Measurements from ENCODE around the gene MYL5. TPM values are rescaled to one million over a fixed set of nuclear protein-coding genes. Genes with fewer than 3 reads are reported as not detected.

Gene MYL5
- total and polyA plus RNA-seq, 3 donors from 2014 or later: 33.9 to 45.0 (median 34.2) TPM

DNA sequence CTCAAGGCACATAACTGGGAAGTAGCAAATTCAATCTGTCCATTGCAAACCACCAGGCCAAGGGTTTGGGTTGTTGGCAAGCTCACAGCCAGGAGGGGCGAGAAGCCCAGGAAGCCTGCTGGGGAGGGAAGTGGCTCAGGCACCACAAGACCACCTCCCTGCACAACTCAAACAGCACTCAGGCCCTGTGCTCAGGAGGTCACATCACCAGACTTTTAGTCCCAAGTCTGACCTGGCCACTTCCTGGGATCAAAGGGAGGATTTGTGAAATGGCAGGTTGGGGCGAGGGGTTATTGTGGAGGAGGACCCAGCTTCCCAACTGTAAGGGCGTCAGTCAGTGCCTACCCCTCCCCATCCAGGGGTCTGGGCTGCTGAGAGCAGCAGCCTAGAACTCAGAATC lies 2.6 kb upstream of the MYL5 start:
- peaks cover 21% of the 10 kb centered on the region for H3K4me1 ChIP-seq
- no peaks in the 10 kb centered on the region for H3K27me3 ChIP-seq
- H3K4me3 ChIP-seq: no peak overlapping the region
- no peak overlapping the region for H3K27ac ChIP-seq
- intact Hi-C loops (cut with DNase I; ENCODE audit: low total_unique reads): no loop called here
- H3K9me3 ChIP-seq: no peaks in the 10 kb centered on the region
- no peak for DNase-seq
- no peaks in the 10 kb centered on the region for H3K36me3 ChIP-seq (ENCODE audit: low read depth, missing control alignments)
- TF ChIP-seq POLR2A (IDR thresholded peaks at IDR 0.05): no peak
- TF ChIP-seq, protein P1, sequence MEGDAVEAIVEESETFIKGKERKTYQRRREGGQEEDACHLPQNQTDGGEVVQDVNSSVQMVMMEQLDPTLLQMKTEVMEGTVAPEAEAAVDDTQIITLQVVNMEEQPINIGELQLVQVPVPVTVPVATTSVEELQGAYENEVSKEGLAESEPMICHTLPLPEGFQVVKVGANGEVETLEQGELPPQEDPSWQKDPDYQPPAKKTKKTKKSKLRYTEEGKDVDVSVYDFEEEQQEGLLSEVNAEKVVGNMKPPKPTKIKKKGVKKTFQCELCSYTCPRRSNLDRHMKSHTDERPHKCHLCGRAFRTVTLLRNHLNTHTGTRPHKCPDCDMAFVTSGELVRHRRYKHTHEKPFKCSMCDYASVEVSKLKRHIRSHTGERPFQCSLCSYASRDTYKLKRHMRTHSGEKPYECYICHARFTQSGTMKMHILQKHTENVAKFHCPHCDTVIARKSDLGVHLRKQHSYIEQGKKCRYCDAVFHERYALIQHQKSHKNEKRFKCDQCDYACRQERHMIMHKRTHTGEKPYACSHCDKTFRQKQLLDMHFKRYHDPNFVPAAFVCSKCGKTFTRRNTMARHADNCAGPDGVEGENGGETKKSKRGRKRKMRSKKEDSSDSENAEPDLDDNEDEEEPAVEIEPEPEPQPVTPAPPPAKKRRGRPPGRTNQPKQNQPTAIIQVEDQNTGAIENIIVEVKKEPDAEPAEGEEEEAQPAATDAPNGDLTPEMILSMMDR (IDR thresholded peaks at IDR 0.05): no peak
- 90 to 100% methylated on average over 2 to 3 of the region's 3 CpGs for WGBS, 2 donors

DNA sequence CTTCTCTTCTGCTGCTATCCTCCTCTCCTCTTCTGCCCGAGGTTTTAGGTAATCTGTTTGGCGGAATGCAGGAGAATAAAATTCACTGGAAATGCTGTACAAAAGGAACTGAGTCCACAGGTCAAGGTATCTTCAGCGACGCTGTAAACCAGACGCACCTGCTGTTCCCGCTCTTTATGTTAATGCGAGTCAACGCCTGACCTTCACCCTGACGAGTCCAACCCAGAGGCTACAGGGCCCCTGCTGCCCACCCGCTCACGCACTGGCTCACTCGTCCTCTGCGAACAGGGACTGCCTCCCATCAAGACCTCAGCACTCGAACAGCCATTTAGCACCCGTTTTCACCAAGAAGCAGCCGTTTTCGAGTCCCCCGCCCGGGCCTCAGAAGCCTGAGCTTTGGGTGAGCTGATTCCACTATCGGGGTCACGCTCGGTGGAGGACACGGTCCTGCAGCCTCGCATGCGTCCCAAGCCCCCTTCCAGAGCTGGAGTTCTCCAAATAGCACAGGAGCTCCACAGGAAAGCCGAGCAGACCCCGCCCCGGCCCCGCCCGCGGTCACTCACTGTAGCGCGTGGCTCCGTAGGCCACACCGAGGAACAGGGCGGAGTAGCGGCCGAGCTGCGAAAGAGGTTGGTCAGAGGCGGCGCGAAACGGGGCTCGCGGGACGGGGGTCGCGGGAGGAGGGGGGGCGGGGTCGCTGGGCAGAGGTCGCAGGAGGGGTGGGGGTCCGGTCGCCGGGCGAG lies 822 bp upstream of the MYL5 start:
- WGBS, 2 donors: 4 to 14% methylated on average over 14 to 55 of the region's 55 CpGs
- no peak for TF ChIP-seq POLR2A (IDR thresholded peaks at IDR 0.05)
- TF ChIP-seq, protein P1 (IDR thresholded peaks at IDR 0.05): no peak
- peaks cover 21% of the 10 kb centered on the region for H3K4me1 ChIP-seq
- intact Hi-C loops (cut with DNase I; ENCODE audit: low total_unique reads): no loop called here
- H3K36me3 ChIP-seq (ENCODE audit: low read depth, missing control alignments): no peaks in the 10 kb centered on the region
- peak overlapping the region; percentile 92 to 99 for H3K4me3 ChIP-seq
- peak; percentile 46 for DNase-seq
- H3K27me3 ChIP-seq: no peaks in the 10 kb centered on the region
- peak overlapping the region; percentile 70 to 73 for H3K27ac ChIP-seq
- H3K9me3 ChIP-seq: no peaks in the 10 kb centered on the region

DNA sequence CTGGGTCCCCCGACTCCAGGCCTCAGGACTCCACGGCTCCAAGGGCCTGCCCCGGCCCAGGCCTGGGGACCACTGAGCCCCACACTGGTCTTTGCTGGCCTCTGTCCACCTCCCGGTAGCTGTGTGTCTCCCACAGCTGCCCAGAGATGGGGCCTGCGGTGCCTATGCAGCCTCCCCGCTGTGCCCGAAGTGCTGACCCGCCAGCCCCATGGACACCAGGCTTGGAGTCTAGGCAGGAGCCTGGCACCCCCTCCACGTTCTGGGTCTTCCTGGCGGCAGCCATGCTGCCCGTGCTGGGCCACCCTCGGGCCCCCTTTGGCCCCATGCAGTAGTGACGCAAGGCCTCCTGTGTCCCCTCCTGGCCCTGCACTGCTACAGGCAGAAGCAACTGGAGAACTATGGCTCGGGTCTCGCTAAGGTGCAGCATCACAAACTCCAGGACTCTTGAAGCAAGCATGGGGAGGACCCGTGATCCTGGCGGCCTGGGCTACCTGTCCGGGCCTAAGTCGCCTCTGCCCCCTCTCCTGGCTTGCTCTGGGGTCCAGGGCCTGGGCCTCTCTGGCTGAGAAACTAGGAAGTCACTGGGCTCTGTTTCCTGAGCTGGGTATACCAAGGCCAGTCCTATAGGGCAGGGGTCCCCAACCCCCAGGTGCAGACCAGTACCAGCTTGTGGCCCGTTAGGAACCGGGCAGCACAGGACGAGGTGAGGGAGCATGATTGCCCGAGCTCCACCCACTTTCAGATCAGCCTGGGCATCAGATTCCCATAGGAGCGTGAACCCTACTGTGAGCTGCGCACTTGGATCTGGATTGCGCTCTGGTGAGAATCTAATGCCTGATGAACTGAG lies 917 bp downstream of the MYL5 start:
- Histone ChIP-seq H3K36me3 (ENCODE audit: low read depth, missing control alignments) (no peaks in the 10 kb centered on the region), H3K27ac (peak overlapping the region; percentile 96 to 97), H3K27me3 (no peaks in the 10 kb centered on the region), H3K9me3 (no peaks in the 10 kb centered on the region), H3K4me1 (peaks cover 21% of the 10 kb centered on the region), H3K4me3 (peak overlapping the region; percentile 92 to 99)
- WGBS, 2 donors: 39 to 46% methylated on average over 15 to 26 of the region's 26 CpGs
- no peak for TF ChIP-seq POLR2A (IDR thresholded peaks at IDR 0.05)
- TF ChIP-seq, protein P1 (IDR thresholded peaks at IDR 0.05): no peak
- intact Hi-C loops (cut with DNase I; ENCODE audit: low total_unique reads): no loop called here
- no peak for DNase-seq

DNA sequence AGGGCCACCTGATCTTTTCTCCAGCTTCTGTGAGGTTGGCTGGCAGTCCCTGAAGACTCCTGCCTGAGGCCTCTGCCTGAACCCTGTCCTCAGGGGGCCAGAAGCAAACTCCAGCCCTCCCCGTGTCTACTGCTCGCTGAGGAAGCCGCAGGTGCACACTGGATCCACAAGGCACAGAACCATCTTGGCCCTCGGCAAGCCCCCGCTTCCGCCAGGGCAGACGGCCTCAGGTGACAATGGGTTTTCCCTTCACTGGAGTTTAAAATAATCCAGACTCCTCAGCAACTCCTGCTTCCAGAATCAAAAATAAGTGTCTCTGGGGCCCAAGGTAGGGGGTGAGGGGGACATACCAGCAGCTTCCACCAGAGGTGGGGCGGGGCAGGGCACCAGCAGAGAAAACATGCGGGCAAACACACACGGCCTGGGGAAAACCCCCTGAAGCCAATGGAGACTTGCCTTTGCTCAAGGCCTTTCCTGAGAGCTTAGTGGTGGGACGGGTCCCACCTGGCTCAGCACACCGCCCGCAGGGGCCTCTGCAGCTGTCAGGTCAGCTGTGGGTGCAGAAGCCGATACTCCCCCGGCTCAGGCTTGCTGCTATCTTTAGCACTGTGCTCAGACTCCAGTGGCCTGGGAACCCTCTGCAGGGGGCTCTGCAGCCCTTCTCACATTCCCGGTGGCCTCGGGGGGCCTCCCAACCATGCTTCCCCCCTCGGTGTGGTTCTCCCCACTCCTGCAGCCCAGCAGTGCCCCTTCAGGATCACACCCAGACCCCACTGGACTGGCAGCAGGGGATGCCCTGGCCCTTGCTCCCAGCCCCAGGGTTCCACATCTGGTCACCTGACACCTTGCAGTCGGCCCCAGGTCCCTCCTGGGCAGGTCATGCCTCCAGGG lies 1.9 kb downstream of the MYL5 start:
- H3K4me1 ChIP-seq: peaks cover 30% of the 10 kb centered on the region
- H3K27me3 ChIP-seq: no peaks in the 10 kb centered on the region
- H3K9me3 ChIP-seq: no peaks in the 10 kb centered on the region
- no peak for TF ChIP-seq POLR2A (IDR thresholded peaks at IDR 0.05)
- TF ChIP-seq, protein P1 (IDR thresholded peaks at IDR 0.05): no peak
- intact Hi-C loops (cut with DNase I; ENCODE audit: low total_unique reads): no loop called here
- DNase-seq: no peak
- H3K4me3 ChIP-seq: no peak overlapping the region
- H3K36me3 ChIP-seq (ENCODE audit: low read depth, missing control alignments): no peaks in the 10 kb centered on the region
- H3K27ac ChIP-seq: no peak overlapping the region
- 58 to 76% methylated on average over 7 to 19 of the region's 19 CpGs for WGBS, 2 donors
